Measurements from ENCODE around the gene UCHL5.

The UCHL5 gene

DNA sequence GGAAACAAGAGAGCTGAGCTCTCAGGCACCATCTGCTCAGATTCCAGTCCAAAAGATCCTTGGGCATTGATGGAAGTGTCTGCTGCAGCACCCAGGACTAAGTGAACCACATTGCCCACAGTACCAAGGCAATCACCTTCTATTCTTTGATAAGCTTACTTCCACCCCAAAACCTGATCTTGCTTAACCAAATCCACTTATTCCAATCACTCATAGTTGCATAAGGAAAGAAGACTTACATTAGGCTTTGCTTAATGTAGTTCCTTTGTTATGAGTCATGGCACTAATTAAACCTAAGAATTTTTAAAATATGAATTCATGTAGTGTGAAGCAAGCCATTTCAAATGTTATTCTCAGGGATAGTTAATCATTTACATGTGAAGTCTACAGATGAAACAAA lies 84.5 kb downstream of the UCHL5 start:
- H3K27me3 ChIP-seq (ENCODE audit: control insufficient read depth in 2 of 2, insufficient read depth in 2 of 2, low read length in 2 of 2), result no peaks in the 10 kb centered on the region
- H3K9ac ChIP-seq (ENCODE audit: low read depth in 1 of 2, low read length in 2 of 2), result no peak overlapping the region
- no peaks in the 10 kb centered on the region for H3K9me3 ChIP-seq (ENCODE audit: control insufficient read depth in 2 of 2, low read length in 2 of 2)
- H3K4me1 ChIP-seq (ENCODE audit: control insufficient read depth in 2 of 2, insufficient read depth in 2 of 2, low read length in 2 of 2), result peaks cover 0 to 7% of the 10 kb centered on the region in 2 donors
- no peak overlapping the region for H3K27ac ChIP-seq (ENCODE audit: low read depth in 2 of 2, low read length in 2 of 2)
- no peak overlapping the region for H3K4me3 ChIP-seq (ENCODE audit: low read length in 2 of 2)
- no peaks in the 10 kb centered on the region for H3K36me3 ChIP-seq (ENCODE audit: control insufficient read depth in 2 of 2, insufficient read depth in 2 of 2, low read length in 2 of 2)

GRCh38 chr1:192973988-192974387 lies 85.2 kb downstream of the UCHL5 start:
- no peak overlapping the region for H3K27ac ChIP-seq (ENCODE audit: low read depth in 2 of 2, low read length in 2 of 2)
- no peak overlapping the region for H3K9ac ChIP-seq (ENCODE audit: low read depth in 1 of 2, low read length in 2 of 2)
- H3K36me3 ChIP-seq (ENCODE audit: control insufficient read depth in 2 of 2, insufficient read depth in 2 of 2, low read length in 2 of 2), result no peaks in the 10 kb centered on the region
- no peaks in the 10 kb centered on the region for H3K9me3 ChIP-seq (ENCODE audit: control insufficient read depth in 2 of 2, low read length in 2 of 2)
- no peak overlapping the region for H3K4me3 ChIP-seq (ENCODE audit: low read length in 2 of 2)
- H3K4me1 ChIP-seq (ENCODE audit: control insufficient read depth in 2 of 2, insufficient read depth in 2 of 2, low read length in 2 of 2), result peaks cover 0 to 4% of the 10 kb centered on the region in 2 donors
- no peaks in the 10 kb centered on the region for H3K27me3 ChIP-seq (ENCODE audit: control insufficient read depth in 2 of 2, insufficient read depth in 2 of 2, low read length in 2 of 2)

- Histone ChIP-seq H3K9ac (ENCODE audit: low read depth in 1 of 2, low read length in 2 of 2) (no peak overlapping the region), H3K9me3 (ENCODE audit: control insufficient read depth in 2 of 2, low read length in 2 of 2) (no peaks in the 10 kb centered on the region), H3K27ac (ENCODE audit: low read depth in 2 of 2, low read length in 2 of 2) (no peak overlapping the region), H3K4me1 (ENCODE audit: control insufficient read depth in 2 of 2, insufficient read depth in 2 of 2, low read length in 2 of 2) (peaks cover 0 to 2% of the 10 kb centered on the region in 2 donors), H3K27me3 (ENCODE audit: control insufficient read depth in 2 of 2, insufficient read depth in 2 of 2, low read length in 2 of 2) (no peaks in the 10 kb centered on the region), H3K36me3 (ENCODE audit: control insufficient read depth in 2 of 2, insufficient read depth in 2 of 2, low read length in 2 of 2) (no peaks in the 10 kb centered on the region), H3K4me3 (ENCODE audit: low read length in 2 of 2) (no peak overlapping the region)
These were observed 86.0 kb downstream of the UCHL5 start for GRCh38 chr1:192973202-192973601.

GRCh38 chr1:192969091-192969490 lies 90.1 kb downstream of the UCHL5 start:
- Histone ChIP-seq H3K9ac (ENCODE audit: low read depth in 1 of 2, low read length in 2 of 2) (no peak overlapping the region), H3K9me3 (ENCODE audit: control insufficient read depth in 2 of 2, low read length in 2 of 2) (no peaks in the 10 kb centered on the region), H3K27me3 (ENCODE audit: control insufficient read depth in 2 of 2, insufficient read depth in 2 of 2, low read length in 2 of 2) (no peaks in the 10 kb centered on the region), H3K27ac (ENCODE audit: low read depth in 2 of 2, low read length in 2 of 2) (no peak overlapping the region), H3K4me3 (ENCODE audit: low read length in 2 of 2) (no peak overlapping the region), H3K36me3 (ENCODE audit: control insufficient read depth in 2 of 2, insufficient read depth in 2 of 2, low read length in 2 of 2) (no peaks in the 10 kb centered on the region), H3K4me1 (ENCODE audit: control insufficient read depth in 2 of 2, insufficient read depth in 2 of 2, low read length in 2 of 2) (peaks cover 0 to 2% of the 10 kb centered on the region in 2 donors)

DNA sequence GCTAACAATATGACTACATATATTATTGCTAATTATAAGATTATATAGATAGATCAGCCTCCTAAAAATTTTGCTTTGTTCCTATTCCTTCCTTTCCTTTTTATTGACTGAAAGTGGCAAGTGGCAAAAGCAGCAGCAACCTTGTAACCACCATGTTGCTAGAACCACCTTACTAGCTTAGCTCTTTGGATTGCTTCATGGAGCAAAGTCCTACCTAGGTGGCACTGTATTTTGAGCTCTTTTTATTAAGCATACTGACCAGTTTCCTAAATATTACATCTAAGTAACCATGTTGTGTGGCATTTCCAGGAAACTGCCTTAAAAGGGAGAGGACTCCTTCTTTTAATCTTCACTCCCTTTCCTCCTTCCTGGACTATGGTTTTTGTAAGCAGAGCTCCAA lies 90.8 kb downstream of the UCHL5 start:
- Histone ChIP-seq H3K4me3 (ENCODE audit: low read length in 2 of 2) (no peak overlapping the region), H3K27ac (ENCODE audit: low read depth in 2 of 2, low read length in 2 of 2) (no peak overlapping the region), H3K9ac (ENCODE audit: low read depth in 1 of 2, low read length in 2 of 2) (no peak overlapping the region), H3K4me1 (ENCODE audit: control insufficient read depth in 2 of 2, insufficient read depth in 2 of 2, low read length in 2 of 2) (peaks cover 0 to 2% of the 10 kb centered on the region in 2 donors), H3K27me3 (ENCODE audit: control insufficient read depth in 2 of 2, insufficient read depth in 2 of 2, low read length in 2 of 2) (no peaks in the 10 kb centered on the region), H3K9me3 (ENCODE audit: control insufficient read depth in 2 of 2, low read length in 2 of 2) (no peaks in the 10 kb centered on the region), H3K36me3 (ENCODE audit: control insufficient read depth in 2 of 2, insufficient read depth in 2 of 2, low read length in 2 of 2) (no peaks in the 10 kb centered on the region)

GRCh38 chr1:192967901-192968300 lies 91.3 kb downstream of the UCHL5 start:
- Histone ChIP-seq H3K36me3 (ENCODE audit: control insufficient read depth in 2 of 2, insufficient read depth in 2 of 2, low read length in 2 of 2) (no peaks in the 10 kb centered on the region), H3K4me3 (ENCODE audit: low read length in 2 of 2) (no peak overlapping the region), H3K9me3 (ENCODE audit: control insufficient read depth in 2 of 2, low read length in 2 of 2) (no peaks in the 10 kb centered on the region), H3K9ac (ENCODE audit: low read depth in 1 of 2, low read length in 2 of 2) (no peak overlapping the region), H3K4me1 (ENCODE audit: control insufficient read depth in 2 of 2, insufficient read depth in 2 of 2, low read length in 2 of 2) (peaks cover 0 to 2% of the 10 kb centered on the region in 2 donors), H3K27me3 (ENCODE audit: control insufficient read depth in 2 of 2, insufficient read depth in 2 of 2, low read length in 2 of 2) (no peaks in the 10 kb centered on the region), H3K27ac (ENCODE audit: low read depth in 2 of 2, low read length in 2 of 2) (no peak overlapping the region)

DNA sequence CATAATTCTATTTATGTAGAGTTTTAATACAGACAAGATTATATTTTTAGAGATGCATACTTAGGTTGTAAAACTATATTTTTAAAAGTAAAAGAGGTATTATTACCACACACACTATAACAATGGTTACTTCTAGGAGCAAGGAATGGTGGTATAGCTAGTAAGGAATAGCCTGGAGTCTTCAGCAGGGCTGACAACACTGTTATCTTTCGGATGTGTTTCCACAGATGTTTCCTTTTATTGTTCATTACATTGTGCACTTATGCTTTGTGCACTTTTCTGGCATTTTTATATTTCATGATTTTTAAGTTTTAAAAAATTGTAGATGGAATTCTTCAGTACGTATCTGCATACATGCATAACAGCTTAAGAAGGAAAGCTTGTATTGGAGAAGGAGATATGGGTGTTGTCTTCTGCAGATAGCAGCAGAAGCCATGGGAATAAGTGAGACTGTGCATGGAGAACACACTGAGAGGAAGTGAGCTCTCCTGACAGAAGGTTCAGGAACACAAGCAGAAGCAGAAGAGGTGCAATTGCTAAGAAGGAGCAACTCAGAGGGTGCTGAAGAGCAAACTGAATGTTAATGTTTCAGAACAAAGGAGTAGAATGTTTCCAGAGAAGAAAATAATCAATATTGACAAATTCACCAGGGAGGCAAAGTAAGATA lies 91.8 kb downstream of the UCHL5 start:
- no peaks in the 10 kb centered on the region for H3K27me3 ChIP-seq (ENCODE audit: control insufficient read depth in 2 of 2, insufficient read depth in 2 of 2, low read length in 2 of 2)
- no peak overlapping the region for H3K27ac ChIP-seq (ENCODE audit: low read depth in 2 of 2, low read length in 2 of 2)
- no peaks in the 10 kb centered on the region for H3K9me3 ChIP-seq (ENCODE audit: control insufficient read depth in 2 of 2, low read length in 2 of 2)
- no peaks in the 10 kb centered on the region for H3K36me3 ChIP-seq (ENCODE audit: control insufficient read depth in 2 of 2, insufficient read depth in 2 of 2, low read length in 2 of 2)
- H3K4me1 ChIP-seq (ENCODE audit: control insufficient read depth in 2 of 2, insufficient read depth in 2 of 2, low read length in 2 of 2), result peaks cover 0 to 2% of the 10 kb centered on the region in 2 donors
- H3K9ac ChIP-seq (ENCODE audit: low read depth in 1 of 2, low read length in 2 of 2), result no peak overlapping the region
- H3K4me3 ChIP-seq (ENCODE audit: low read length in 2 of 2), result no peak overlapping the region

DNA sequence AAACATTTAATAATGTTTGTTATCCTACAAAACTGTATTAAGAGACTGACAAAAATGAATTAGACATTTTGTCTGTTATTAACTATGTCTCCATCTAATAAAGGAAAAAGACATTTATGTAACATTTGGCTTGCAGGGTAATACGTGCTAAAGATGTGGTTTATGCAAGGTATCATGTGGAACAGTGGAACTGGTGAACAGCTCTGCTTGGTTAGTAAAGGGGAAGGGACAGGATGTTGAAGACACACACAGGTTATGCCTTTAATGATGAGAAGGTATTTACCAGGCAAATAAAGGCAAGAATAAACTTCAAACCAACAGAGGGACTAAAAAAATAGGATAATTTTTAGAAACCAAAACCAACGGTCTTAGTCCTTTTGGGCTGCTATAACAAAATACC lies 93.1 kb downstream of the UCHL5 start:
- Histone ChIP-seq H3K4me3 (ENCODE audit: low read length in 2 of 2) (no peak overlapping the region), H3K9ac (ENCODE audit: low read depth in 1 of 2, low read length in 2 of 2) (no peak overlapping the region), H3K27me3 (ENCODE audit: control insufficient read depth in 2 of 2, insufficient read depth in 2 of 2, low read length in 2 of 2) (no peaks in the 10 kb centered on the region)

GRCh38 chr1:192962901-192963300 lies 96.3 kb downstream of the UCHL5 start:
- Histone ChIP-seq H3K9me3 (ENCODE audit: control insufficient read depth in 2 of 2, low read length in 2 of 2) (no peaks in the 10 kb centered on the region), H3K4me3 (ENCODE audit: low read length in 2 of 2) (no peak overlapping the region), H3K36me3 (ENCODE audit: control insufficient read depth in 2 of 2, insufficient read depth in 2 of 2, low read length in 2 of 2) (no peaks in the 10 kb centered on the region), H3K27me3 (ENCODE audit: control insufficient read depth in 2 of 2, insufficient read depth in 2 of 2, low read length in 2 of 2) (no peaks in the 10 kb centered on the region), H3K27ac (ENCODE audit: low read depth in 2 of 2, low read length in 2 of 2) (no peak overlapping the region), H3K4me1 (ENCODE audit: control insufficient read depth in 2 of 2, insufficient read depth in 2 of 2, low read length in 2 of 2) (no peaks in the 10 kb centered on the region), H3K9ac (ENCODE audit: low read depth in 1 of 2, low read length in 2 of 2) (no peak overlapping the region)

More for the DNA sequence above, 93.1 kb downstream of the UCHL5 start:
- no peaks in the 10 kb centered on the region for H3K36me3 ChIP-seq (ENCODE audit: control insufficient read depth in 2 of 2, insufficient read depth in 2 of 2, low read length in 2 of 2)
- H3K9me3 ChIP-seq (ENCODE audit: control insufficient read depth in 2 of 2, low read length in 2 of 2), result no peaks in the 10 kb centered on the region
- peaks cover 0 to 2% of the 10 kb centered on the region in 2 donors for H3K4me1 ChIP-seq (ENCODE audit: control insufficient read depth in 2 of 2, insufficient read depth in 2 of 2, low read length in 2 of 2)
- no peak overlapping the region for H3K27ac ChIP-seq (ENCODE audit: low read depth in 2 of 2, low read length in 2 of 2)
